Stimulated activated CD4-positive, alpha-beta T cell treated with anti-CD3 and anti-CD28 coated beads, TNF-alpha, amount 100 ng/mL, for 24 hours (primary cell): ENCODE measurements around the gene MRPS2.
"Not testable (repeated sequence)": the region's sequence is repeated elsewhere in the genome, so short reads cannot be mapped to it uniquely, and the experiment has no call there.

Source experiments
- DNase-seq, 3 experiments: peaks; one replicate each; pipeline ENCODE4 v3.0.0-alpha.2; 2020; ENCODE audit warnings: low read depth in 3 of 3

MRPS2 gene

GRCh38 chr9:135514342-135515082 is 14.0 kb downstream of the MRPS2 start:
- no peak for DNase-seq

GRCh38 chr9:135515083-135515951 is 14.8 kb downstream of the MRPS2 start:
- no peak for DNase-seq

- DNase-seq = no peak
These were observed 15.8 kb downstream of the MRPS2 start for GRCh38 chr9:135516132-135516860.

- no peak for DNase-seq
These were observed 16.9 kb downstream of the MRPS2 start for GRCh38 chr9:135517407-135517822.

GRCh38 chr9:135519179-135519971 is 18.9 kb downstream of the MRPS2 start:
- DNase-seq = no peak

GRCh38 chr9:135520916-135521607 is 20.6 kb downstream of the MRPS2 start, which contains the start of gene LCN1:
TSS of gene LCN1 (plus strand) at chr9:135521440. CDS start at chr9:135521498, 58 bp downstream.
- no peak for DNase-seq

GRCh38 chr9:135521608-135522095 is 21.2 kb downstream of the MRPS2 start:
- DNase-seq = no peak

- no peak for DNase-seq
These were observed 21.8 kb downstream of the MRPS2 start for GRCh38 chr9:135522137-135522877.

GRCh38 chr9:135522931-135523330 is 22.4 kb downstream of the MRPS2 start:
- no peak for DNase-seq

- no peak for DNase-seq
These were observed 23.1 kb downstream of the MRPS2 start for GRCh38 chr9:135523521-135524129.

GRCh38 chr9:135524130-135524861 is 23.8 kb downstream of the MRPS2 start:
- no peak for DNase-seq

GRCh38 chr9:135525241-135526088 is 25.0 kb downstream of the MRPS2 start:
- no peak for DNase-seq

GRCh38 chr9:135526089-135526729 is 25.7 kb downstream of the MRPS2 start:
- DNase-seq = no peak

GRCh38 chr9:135526730-135527571 is 26.5 kb downstream of the MRPS2 start:
- no peak for DNase-seq

- not testable (repeated sequence) for DNase-seq
These were observed 28.5 kb downstream of the MRPS2 start for GRCh38 chr9:135528842-135529435.

GRCh38 chr9:135530146-135530545 is 29.7 kb downstream of the MRPS2 start:
- no peak for DNase-seq
